Activated CD8-positive, alpha-beta memory T cell treated with anti-CD3 and anti-CD28 coated beads for 4 hours (primary cell): ENCODE data around the gene CLVS2.

ENCODE experiments used
- DNase-seq, 2 donors: peaks; one replicate each; pipeline ENCODE4 v3.0.0-alpha.2; 2020; ENCODE audit warnings: low read depth in 2 of 2

Gene CLVS2

GRCh38 chr6:123024976-123025375 lies 28.9 kb downstream of the CLVS2 start:
- no peak for DNase-seq

DNA sequence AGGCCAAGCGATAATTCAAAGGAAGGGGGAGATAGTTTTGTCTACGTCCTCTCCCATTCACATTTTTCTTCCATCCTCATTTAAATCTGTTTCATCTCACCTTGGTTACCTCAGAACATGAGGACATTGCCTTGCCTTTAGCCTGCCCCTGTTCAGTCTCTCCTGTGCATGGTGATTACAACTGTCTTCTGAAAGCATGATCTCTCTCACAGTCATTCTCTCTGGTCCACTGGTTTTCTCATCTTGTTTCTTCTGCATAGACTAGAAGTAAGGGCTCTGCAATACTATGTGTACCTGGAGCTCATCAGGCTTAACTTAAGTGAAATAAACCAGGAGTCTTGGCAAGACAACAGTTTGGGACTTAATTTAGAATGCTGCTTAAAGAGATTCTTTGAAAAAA lies 31.4 kb downstream of the CLVS2 start:
- no peak for DNase-seq

GRCh38 chr6:123028263-123028662 lies 32.2 kb downstream of the CLVS2 start:
- no peak for DNase-seq

GRCh38 chr6:123030282-123030681 lies 34.2 kb downstream of the CLVS2 start:
- DNase-seq: no peak

GRCh38 chr6:123036648-123037047 lies 40.6 kb downstream of the CLVS2 start:
- DNase-seq: no peak

DNA sequence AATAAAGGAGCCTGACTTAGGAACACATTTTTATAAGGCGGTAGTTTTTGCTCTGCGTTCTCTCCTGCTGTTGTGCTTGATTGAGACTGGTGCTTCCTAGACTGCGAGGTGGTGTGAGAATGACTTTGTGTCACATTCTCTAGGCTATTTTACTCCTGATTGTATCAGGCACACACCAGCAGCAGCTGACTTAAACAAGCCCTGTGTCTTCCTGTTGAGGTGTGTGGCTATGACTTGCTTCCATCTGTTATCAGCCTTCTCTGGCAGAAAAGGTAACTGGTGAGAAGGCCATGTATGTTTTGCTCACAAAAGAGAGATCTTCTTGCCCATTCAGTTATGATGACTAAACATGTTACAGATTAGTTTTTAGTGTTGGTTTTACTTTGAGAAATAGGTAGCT lies 43.4 kb downstream of the CLVS2 start:
- DNase-seq: no peak

DNA sequence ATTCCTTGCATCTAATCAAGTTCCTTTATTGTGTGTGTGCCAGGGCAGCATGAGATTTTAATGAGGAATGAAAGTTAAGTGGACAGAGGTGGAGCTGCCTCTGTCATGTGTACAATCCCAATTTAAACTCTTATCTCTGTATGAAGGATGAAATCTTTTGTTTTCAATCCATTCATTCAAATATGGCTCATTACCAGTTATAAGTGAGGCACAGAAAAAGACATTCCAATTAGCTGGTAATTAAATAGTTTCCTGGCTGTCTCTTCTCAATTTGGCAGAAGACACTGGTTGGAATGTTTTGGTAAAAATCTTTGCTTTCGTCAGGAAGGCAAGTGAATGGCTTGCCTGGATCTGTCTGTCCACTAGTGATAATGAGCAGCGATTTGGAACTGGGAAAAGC lies 46.4 kb downstream of the CLVS2 start:
- DNase-seq: no peak

DNA sequence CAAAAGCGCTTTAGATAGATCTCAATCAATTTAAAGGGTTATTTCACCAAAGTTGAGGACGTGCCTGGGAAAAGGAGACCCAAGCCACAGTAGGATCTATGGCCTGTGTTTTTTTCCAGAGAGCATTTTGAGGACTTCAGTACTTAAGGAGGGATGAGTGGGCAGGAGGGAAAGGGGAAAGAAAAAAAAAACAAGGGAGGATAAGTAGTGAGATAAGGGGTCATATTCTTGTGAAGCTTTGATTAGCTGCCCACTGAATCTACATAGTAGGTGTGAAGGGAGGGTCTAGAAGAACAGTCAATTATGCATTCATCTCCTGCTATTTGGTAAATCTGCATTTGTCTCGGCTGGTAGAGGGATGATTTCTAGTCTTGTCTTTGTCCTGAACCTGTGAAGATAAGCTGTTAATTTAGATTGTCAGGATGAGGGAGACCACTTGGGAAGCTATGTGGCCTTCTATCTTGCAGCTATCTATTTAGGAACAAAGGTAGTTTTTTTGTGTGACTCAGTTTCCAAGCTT lies 48.4 kb downstream of the CLVS2 start:
- DNase-seq: no peak

DNA sequence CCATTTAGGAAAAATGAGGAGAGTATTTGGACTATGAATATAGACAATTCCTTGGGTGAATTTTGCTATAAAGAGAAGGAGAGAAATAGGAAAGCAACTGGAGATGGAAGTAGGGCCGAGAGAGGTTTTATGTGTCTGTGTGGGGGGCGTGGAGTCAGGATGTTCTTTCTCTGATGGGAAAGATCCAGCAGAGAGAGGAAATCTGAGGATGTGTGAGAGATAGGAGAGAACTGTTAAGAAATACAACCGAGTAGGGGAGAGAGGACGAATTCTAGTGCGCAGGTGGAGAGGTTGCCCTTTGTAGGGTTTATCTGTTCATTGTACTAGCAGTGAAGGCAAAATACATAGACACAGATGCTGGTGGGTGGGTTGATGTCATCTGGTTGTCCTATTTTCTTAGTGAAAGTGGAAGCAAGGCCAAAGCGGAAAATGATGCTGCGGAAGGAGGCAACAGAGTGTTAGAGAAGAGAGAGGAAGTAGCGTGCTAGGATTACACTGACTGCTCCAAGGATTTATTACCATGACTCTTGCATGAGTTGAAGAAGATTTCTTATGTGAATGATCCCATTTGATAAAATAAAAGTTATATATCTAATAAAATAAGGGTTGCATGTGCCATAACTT lies 57.7 kb downstream of the CLVS2 start:
- DNase-seq: no peak

DNA sequence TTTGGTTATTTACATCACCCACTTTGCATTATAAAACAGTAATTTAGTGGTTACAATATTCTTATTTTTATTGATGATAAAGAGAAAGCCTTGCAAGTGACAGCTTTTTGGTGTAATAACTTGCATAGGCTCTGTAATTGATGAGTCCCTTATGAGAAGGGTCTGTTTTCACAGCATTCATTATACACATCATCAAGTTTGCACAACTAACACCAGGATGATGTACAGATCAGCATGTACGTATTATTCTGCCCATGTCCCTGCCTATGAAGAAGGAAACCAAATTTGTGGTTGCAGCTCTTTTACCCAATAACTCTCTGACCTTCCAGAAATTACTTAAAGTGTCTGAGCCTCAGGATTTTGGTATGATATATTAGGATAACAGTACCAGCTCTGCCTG lies 59.2 kb downstream of the CLVS2 start:
- no peak for DNase-seq

DNA sequence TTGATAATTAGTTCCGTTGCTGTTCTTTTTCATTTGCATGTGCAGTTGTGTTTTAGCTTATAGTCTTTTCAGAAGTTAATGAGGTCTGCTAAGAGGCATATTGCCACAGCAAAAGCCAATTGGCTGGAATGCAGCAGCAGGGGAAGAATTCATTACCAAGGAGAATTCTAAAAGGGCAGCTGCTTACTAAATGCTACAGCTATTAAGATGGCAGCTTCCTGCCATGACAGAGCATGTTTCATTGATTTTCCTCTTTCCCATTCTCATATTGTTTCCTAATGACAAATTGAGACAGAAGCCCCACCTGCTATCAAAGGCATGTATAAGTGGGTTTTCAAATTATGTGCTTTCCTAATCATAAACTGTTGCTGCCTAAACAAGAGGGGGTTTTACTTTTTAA lies 66.6 kb downstream of the CLVS2 start:
- no peak for DNase-seq

- DNase-seq: no peak
Measured at GRCh38 chr6:123064038-123064437, 68.0 kb downstream of the CLVS2 start.

DNA sequence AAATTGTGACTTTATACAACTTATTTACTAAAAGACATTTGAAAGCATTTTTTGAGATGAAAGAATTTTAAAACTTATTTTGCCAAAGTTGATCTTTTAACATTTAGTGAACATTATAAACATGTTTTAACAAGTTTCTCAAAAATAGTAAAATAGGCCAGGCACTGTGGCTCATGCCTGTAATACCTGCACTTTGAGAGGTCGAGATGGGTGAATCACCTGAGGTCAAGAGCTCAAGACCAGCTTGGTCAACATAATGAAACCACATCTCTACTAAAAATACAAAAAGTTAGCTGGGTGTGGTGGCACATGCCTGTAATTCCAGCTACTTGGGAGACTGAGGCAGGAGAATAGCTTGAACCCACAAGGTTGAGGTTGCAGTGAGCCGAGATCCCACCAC lies 78.6 kb downstream of the CLVS2 start:
- DNase-seq: no peak

GRCh38 chr6:123085403-123085802 lies 89.4 kb downstream of the CLVS2 start:
- no peak for DNase-seq

DNA sequence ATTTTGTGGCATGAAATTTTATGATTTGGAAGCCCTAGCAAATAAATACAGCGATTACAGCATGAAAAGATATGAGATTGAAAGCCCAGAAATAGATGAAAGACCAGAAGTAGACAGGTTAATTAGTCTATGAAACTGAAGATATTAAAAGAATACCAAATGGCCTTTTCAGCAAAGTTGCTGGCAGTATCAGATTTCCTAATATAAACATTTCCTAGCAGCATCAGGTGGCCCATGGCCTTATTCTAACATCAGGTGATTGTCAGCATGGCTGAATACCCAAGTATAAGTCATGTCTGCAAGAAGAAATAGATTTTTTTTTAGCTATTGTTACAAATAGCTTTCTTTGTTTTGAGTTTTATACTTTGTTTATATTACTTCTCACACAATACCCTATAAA lies 93.2 kb downstream of the CLVS2 start:
- no peak for DNase-seq

GRCh38 chr6:123091091-123091895 lies 95.3 kb downstream of the CLVS2 start:
- no peak for DNase-seq

DNA sequence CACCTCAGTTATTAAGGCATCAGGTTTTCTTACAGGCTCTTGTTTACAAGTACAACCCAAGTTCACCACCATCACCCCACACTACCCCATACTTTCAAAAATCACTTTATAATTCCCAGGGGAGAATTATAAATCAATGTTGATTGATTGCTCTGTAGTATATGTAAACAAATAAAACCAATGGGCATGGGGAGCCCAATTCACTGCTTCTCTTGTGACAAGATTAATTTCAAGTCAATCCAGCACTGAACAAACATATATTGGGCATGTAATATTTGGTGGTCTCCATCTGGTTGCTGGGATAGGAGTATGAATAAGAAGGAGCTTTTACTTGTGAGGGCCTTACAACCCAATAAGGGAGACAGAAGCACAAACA lies 95.8 kb downstream of the CLVS2 start:
- no peak for DNase-seq

GRCh38 chr6:123094795-123095194 lies 98.8 kb downstream of the CLVS2 start:
- DNase-seq: no peak

GRCh38 chr6:123105561-123105960 lies 109.5 kb downstream of the CLVS2 start:
- DNase-seq: no peak

- DNase-seq: no peak
Measured at GRCh38 chr6:123116370-123116769, 120.3 kb downstream of the CLVS2 start.

DNA sequence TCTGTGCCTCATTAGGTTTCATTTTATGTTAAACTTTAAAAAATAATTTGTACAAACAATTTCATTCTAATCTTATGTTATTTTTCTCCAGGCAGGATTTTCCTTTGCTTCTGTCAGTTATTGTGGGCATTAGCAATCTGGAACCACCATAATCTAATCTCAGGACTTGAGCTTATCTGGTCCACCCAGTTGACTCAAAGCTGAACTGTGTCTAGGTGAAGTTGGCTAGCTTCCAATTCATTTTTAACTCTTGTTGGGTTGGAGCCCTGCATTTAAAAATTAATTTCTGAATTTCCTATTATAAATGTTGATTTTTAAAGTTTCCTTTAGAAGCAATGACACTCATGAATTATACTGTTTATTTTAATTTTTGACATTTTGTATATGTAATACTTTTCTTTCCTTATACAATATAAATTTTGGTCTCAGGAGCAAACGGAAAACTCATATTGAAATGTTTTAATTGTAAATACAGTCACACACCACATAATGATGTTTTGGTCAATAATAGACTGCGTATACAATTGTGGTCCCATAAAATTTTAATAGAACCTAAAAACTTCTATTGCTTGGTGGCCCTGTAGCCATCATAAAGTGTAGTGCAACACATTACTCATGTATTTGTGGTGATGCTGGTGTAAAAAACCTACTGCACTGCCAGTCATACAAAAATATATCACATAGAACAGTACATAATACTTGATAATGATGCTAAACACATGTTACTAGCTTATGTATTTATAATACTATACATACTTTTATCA lies 121.3 kb downstream of the CLVS2 start:
- DNase-seq: no peak

DNA sequence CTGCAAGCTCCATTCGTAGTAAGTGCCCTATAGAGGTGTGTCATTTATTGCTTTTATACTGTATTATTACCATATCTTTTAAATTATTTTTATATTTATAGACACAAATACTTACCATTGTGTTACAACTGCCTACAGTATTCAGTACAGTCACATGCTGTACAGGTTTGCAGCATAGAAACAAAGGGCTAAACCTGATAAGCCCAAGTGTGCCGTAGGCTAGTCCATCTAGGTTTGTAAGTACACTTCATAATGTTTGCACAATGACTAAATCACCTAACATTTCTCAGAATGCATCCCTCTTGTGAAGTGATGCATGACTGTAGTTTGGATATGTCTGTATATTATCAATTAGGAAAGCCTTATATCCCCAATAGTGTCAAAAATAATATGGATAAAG lies 122.8 kb downstream of the CLVS2 start:
- DNase-seq: no peak
